HG02870 (cell line): ENCODE measurements around the gene ZNF600.
"Not testable (repeated sequence)": the region's sequence is repeated elsewhere in the genome, so short reads cannot be mapped to it uniquely, and the experiment has no call there.

Experiments
- ATAC-seq: cut with Tn5 transposase; IDR thresholded peaks from one replicate; pipeline ENCODE4 v1.9.1; 2021; ENCODE audit warnings: mild to moderate bottlenecking, moderate library complexity; ENCODE audit not compliant: unreplicated experiment

The ZNF600 gene

GRCh38 chr19:52786464-52787354 is at the start of gene ZNF600:
ZNF600 (minus strand) TSS chr19:52786791; CDS start chr19:52778888, 7,903 bp downstream.
- peak; percentile 94 for ATAC-seq

- ATAC-seq: not testable (repeated sequence)
Observed at GRCh38 chr19:52834289-52834688, 47.7 kb upstream of the ZNF600 start.

- ATAC-seq: not testable (repeated sequence)
Observed at GRCh38 chr19:52833541-52833940, 47.0 kb upstream of the ZNF600 start.

GRCh38 chr19:52829866-52830265 is 43.3 kb upstream of the ZNF600 start:
- ATAC-seq: not testable (repeated sequence)

GRCh38 chr19:52825765-52826164 is 39.2 kb upstream of the ZNF600 start:
- no peak for ATAC-seq

GRCh38 chr19:52823676-52824075 is 37.1 kb upstream of the ZNF600 start:
- ATAC-seq: no peak

GRCh38 chr19:52821204-52821960 is 34.8 kb upstream of the ZNF600 start, which contains the start of gene ZNF28:
ZNF28 (minus strand) TSS chr19:52821633; CDS start chr19:52817958, 3,675 bp downstream.
- ATAC-seq: peak; percentile 94

- not testable (repeated sequence) for ATAC-seq
Observed at GRCh38 chr19:52820472-52821203, 34.0 kb upstream of the ZNF600 start.

- no peak for ATAC-seq
Observed at GRCh38 chr19:52809801-52810200, 23.2 kb upstream of the ZNF600 start.

- ATAC-seq: not testable (repeated sequence)
Observed at GRCh38 chr19:52799950-52800640, 13.5 kb upstream of the ZNF600 start.

GRCh38 chr19:52789440-52789839 is 2.8 kb upstream of the ZNF600 start:
- no peak for ATAC-seq

GRCh38 chr19:52786078-52786463 is 520 bp downstream of the ZNF600 start:
- peak; percentile 10 for ATAC-seq

GRCh38 chr19:52785506-52785905 is 1.1 kb downstream of the ZNF600 start:
- no peak for ATAC-seq

GRCh38 chr19:52782864-52783263 is 3.7 kb downstream of the ZNF600 start:
- ATAC-seq: not testable (repeated sequence)

GRCh38 chr19:52778811-52779210 is 7.8 kb downstream of the ZNF600 start:
- no peak for ATAC-seq

GRCh38 chr19:52756447-52756846 is 30.1 kb downstream of the ZNF600 start:
- ATAC-seq: not testable (repeated sequence)

GRCh38 chr19:52749780-52750179 is 36.8 kb downstream of the ZNF600 start:
- no peak for ATAC-seq

GRCh38 chr19:52748336-52748950 is 38.1 kb downstream of the ZNF600 start:
- ATAC-seq: no peak

GRCh38 chr19:52745919-52746318 is 40.7 kb downstream of the ZNF600 start:
- ATAC-seq: not testable (repeated sequence)

GRCh38 chr19:52743091-52743490 is 43.5 kb downstream of the ZNF600 start:
- no peak for ATAC-seq
